Vagina (tissue), 2 donors: ENCODE results near the gene ZBTB16.

Experiments used
- POLR2A ChIP-seq, 2 donors: fragments of 450-650 bp; IDR thresholded peaks; one replicate each; pipeline ENCODE4 v1.6.1; 2017; ENCODE audit warnings: antibody characterized with exemption in 2 of 2, mild to moderate bottlenecking in 2 of 2, moderate library complexity in 2 of 2
- TF ChIP-seq, protein P1 (sequence below), 3 experiments: fragments of 450-650 bp in 2 of 3; fragments of 200-600 bp in 1 of 3; sonication (generic) in 1 of 3; IDR thresholded peaks; one replicate each; pipeline ENCODE4 v1.5.1; 2017 to 2019; ENCODE audit warnings: antibody characterized with exemption in 3 of 3, mild to moderate bottlenecking in 2 of 3, moderate library complexity in 2 of 3

DNA sequence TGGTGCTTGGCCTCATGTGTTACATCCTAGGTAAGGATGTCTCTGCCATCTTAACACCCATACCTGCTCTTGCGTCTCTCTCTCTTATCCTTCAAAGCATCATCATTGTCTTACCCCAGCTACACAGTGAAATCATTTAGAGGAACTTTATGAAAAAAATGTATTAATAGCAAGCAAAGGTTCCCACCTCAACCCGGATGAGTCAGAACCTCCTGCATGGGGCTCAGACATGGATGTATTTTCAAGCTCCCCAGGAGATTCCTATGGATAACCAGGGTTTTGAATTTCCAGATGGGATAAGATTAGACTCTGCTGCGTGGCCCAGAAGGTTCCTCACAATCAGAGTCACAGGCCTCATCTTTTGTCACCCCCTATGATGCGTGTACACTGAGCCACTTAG is 147.6 kb downstream of the ZBTB16 start:
- TF ChIP-seq, protein P1, sequence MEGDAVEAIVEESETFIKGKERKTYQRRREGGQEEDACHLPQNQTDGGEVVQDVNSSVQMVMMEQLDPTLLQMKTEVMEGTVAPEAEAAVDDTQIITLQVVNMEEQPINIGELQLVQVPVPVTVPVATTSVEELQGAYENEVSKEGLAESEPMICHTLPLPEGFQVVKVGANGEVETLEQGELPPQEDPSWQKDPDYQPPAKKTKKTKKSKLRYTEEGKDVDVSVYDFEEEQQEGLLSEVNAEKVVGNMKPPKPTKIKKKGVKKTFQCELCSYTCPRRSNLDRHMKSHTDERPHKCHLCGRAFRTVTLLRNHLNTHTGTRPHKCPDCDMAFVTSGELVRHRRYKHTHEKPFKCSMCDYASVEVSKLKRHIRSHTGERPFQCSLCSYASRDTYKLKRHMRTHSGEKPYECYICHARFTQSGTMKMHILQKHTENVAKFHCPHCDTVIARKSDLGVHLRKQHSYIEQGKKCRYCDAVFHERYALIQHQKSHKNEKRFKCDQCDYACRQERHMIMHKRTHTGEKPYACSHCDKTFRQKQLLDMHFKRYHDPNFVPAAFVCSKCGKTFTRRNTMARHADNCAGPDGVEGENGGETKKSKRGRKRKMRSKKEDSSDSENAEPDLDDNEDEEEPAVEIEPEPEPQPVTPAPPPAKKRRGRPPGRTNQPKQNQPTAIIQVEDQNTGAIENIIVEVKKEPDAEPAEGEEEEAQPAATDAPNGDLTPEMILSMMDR (IDR thresholded peaks at IDR 0.05) = no peak
- TF ChIP-seq POLR2A (IDR thresholded peaks at IDR 0.05) = no peak
